IMR-90 (cell line): ENCODE measurements around the gene HCRTR1. TPM values are rescaled to one million over a fixed set of nuclear protein-coding genes. Genes with fewer than 3 reads are reported as not detected.

Source experiments
- ATAC-seq: fragments of 200-7000 bp; cut with Tn5 transposase; 2 replicates; pipeline ENCODE4 v1.9.1; 2020; ENCODE audit warnings: low read depth, mild to moderate bottlenecking, moderate library complexity
- BruUV-seq: library from RNA; stranded (reverse); fragments of 400-500 nt; replicated peaks from 2 replicates; lab custom pipeline; 2021; lab: Mats Ljungman, UMichigan
- CTCF ChIA-PET: fragments of 300-600 bp; formaldehyde crosslinking; extraction: SDS; loops from one replicate; lab custom pipeline; 2021; ENCODE audit warnings: antibody characterized with exemption; lab: Yijun Ruan, JAX
- POLR2A ChIA-PET: fragments of 300-600 bp; sonication (Branson Sonifier 250); formaldehyde crosslinking; loops from one replicate; lab custom pipeline; 2022; ENCODE audit warnings: antibody characterized with exemption; ENCODE audit not compliant: unreplicated experiment; lab: Charles Lee
- DNase-seq: peaks from one replicate; pipeline ENCODE4 v3.0.0; 2013
- H2AFZ ChIP-seq: replicated peaks from 2 replicates; pipeline ENCODE3; 2013; ENCODE audit warnings: low read length, mild to moderate bottlenecking; ENCODE audit not compliant: poor library complexity
- H2AK5ac ChIP-seq: 2 replicates; pipeline ENCODE4 v1.6.1; 2013; ENCODE audit warnings: low read depth, low read length, inconsistent platforms
- H2AK9ac ChIP-seq: replicated peaks from 2 replicates; pipeline ENCODE3; 2013; ENCODE audit warnings: mild to moderate bottlenecking, low read depth, low read length, moderate library complexity; ENCODE audit not compliant: poor library complexity
- H2BK120ac ChIP-seq: 2 replicates; pipeline ENCODE4 v1.6.1; 2013; ENCODE audit warnings: low read depth, low read length, inconsistent platforms
- H2BK15ac ChIP-seq: 3 replicates; pipeline ENCODE4 v1.6.1; 2013; ENCODE audit warnings: low read depth, low read length, inconsistent platforms
- H2BK20ac ChIP-seq: 2 replicates; pipeline ENCODE4 v1.6.1; 2013; ENCODE audit warnings: low read depth, mild to moderate bottlenecking, inconsistent platforms, low read length, moderate library complexity
- H2BK5ac ChIP-seq: 2 replicates; pipeline ENCODE4 v1.6.1; 2013; ENCODE audit warnings: mild to moderate bottlenecking, low read depth, low read length, inconsistent platforms; ENCODE audit not compliant: poor library complexity, severe bottlenecking
- H3K14ac ChIP-seq: replicated peaks from 2 replicates; pipeline ENCODE4 v1.6.1; 2013; ENCODE audit warnings: low read depth, low read length, inconsistent platforms
- H3K18ac ChIP-seq: 2 replicates; pipeline ENCODE4 v1.6.1; 2013; ENCODE audit warnings: low read depth, low read length, control low read depth
- H3K23ac ChIP-seq: 2 replicates; pipeline ENCODE4 v1.6.1; 2013; ENCODE audit warnings: low read depth, low read length, inconsistent platforms
- H3K27ac ChIP-seq: 2 replicates; pipeline ENCODE4 v1.5.1; 2013; ENCODE audit warnings: mild to moderate bottlenecking, control low read depth, low read length; ENCODE audit not compliant: insufficient read depth
- H3K27me3 ChIP-seq: 2 replicates; pipeline ENCODE4 v1.6.1; 2013; ENCODE audit warnings: low read length; ENCODE audit not compliant: control insufficient read depth, insufficient read depth
- H3K36me3 ChIP-seq: 2 replicates; pipeline ENCODE4 v1.6.1; 2013; ENCODE audit warnings: low read length, mixed read lengths; ENCODE audit not compliant: control insufficient read depth, insufficient read depth
- H3K4ac ChIP-seq: 2 replicates; pipeline ENCODE4 v1.6.1; 2013; ENCODE audit warnings: low read depth, low read length, inconsistent platforms
- H3K4me1 ChIP-seq: 2 replicates; pipeline ENCODE4 v1.6.1; 2013; ENCODE audit warnings: low read length, mixed read lengths; ENCODE audit not compliant: control insufficient read depth, insufficient read depth
- H3K4me2 ChIP-seq: 2 replicates; pipeline ENCODE4 v1.6.1; 2013; ENCODE audit warnings: low read depth, mild to moderate bottlenecking, control low read depth, low read length, moderate library complexity
- H3K4me3 ChIP-seq: 2 replicates; pipeline ENCODE4 v1.5.1; 2013; ENCODE audit warnings: low read depth, mild to moderate bottlenecking, control low read depth, low read length, moderate library complexity; ENCODE audit not compliant: insufficient read depth
- H3K56ac ChIP-seq: 2 replicates; pipeline ENCODE4 v1.6.1; 2013; ENCODE audit warnings: low read length, inconsistent platforms; ENCODE audit not compliant: insufficient read depth; ENCODE audit errors: extremely low read depth
- H3K79me1 ChIP-seq, 2 experiments: 2 replicates each; pipeline ENCODE4 v1.6.1; 2013; ENCODE audit warnings: low read length in 2 of 2, inconsistent platforms in 1 of 2, low read depth in 1 of 2
- H3K9ac ChIP-seq: 2 replicates; pipeline ENCODE4 v1.6.1; 2013; ENCODE audit warnings: low read depth, low read length, control low read depth
- H3K9me1 ChIP-seq: 2 replicates; pipeline ENCODE4 v1.6.1; 2013; ENCODE audit warnings: low read length, inconsistent platforms; ENCODE audit not compliant: insufficient read depth
- H3K9me3 ChIP-seq: 2 replicates; pipeline ENCODE4 v1.6.1; 2013; ENCODE audit warnings: low read length; ENCODE audit not compliant: control insufficient read depth, insufficient read depth
- H4K20me1 ChIP-seq: 2 replicates; pipeline ENCODE4 v1.6.1; 2013; ENCODE audit warnings: low read length, inconsistent platforms; ENCODE audit not compliant: insufficient read depth
- H4K5ac ChIP-seq: 2 replicates; pipeline ENCODE4 v1.6.1; 2013; ENCODE audit warnings: mild to moderate bottlenecking, low read depth, low read length, control low read depth
- H4K8ac ChIP-seq, 2 experiments: 2 replicates each; pipeline ENCODE4 v1.6.1; 2013; ENCODE audit warnings: low read depth in 2 of 2, low read length in 2 of 2, control low read depth in 1 of 2, inconsistent platforms in 1 of 2
- H4K91ac ChIP-seq: 2 replicates; pipeline ENCODE4 v1.6.1; 2013; ENCODE audit warnings: low read depth, low read length, inconsistent platforms; ENCODE audit not compliant: insufficient read depth
- BHLHE40 ChIP-seq: fragments of 150-350 bp; IDR thresholded peaks from 2 replicates; pipeline ENCODE4 v1.6.1; 2016; ENCODE audit warnings: mild to moderate bottlenecking, low read depth, low read length
- CHD1 ChIP-seq: IDR thresholded peaks from 2 replicates; pipeline ENCODE4 v1.6.1; 2012; ENCODE audit warnings: low read depth, low read length, improper control_type of control experiment
- ELK1 ChIP-seq: fragments of 150-350 bp; IDR thresholded peaks from 2 replicates; pipeline ENCODE4 v1.6.1; 2016; ENCODE audit warnings: low read depth, mild to moderate bottlenecking, low read length, moderate library complexity, borderline replicate concordance
- FOS ChIP-seq: fragments of 150-350 bp; IDR thresholded peaks from 2 replicates; pipeline ENCODE4 v1.6.1; 2016; ENCODE audit warnings: low read depth, low read length
- MAFK ChIP-seq: IDR thresholded peaks from 2 replicates; pipeline ENCODE4 v1.6.1; 2012; ENCODE audit warnings: low read depth, low read length, improper control_type of control experiment
- POLR2A ChIP-seq: IDR thresholded peaks from 2 replicates; pipeline ENCODE4 v1.6.1; 2012; ENCODE audit warnings: mild to moderate bottlenecking, low read depth, low read length
- RAD21 ChIP-seq: IDR thresholded peaks from 2 replicates; pipeline ENCODE4 v1.6.1; 2012; ENCODE audit warnings: low read length, improper control_type of control experiment
- SMC3 ChIP-seq: fragments of 150-350 bp; IDR thresholded peaks from 2 replicates; pipeline ENCODE4 v1.6.1; 2016; ENCODE audit warnings: low read depth, mild to moderate bottlenecking, antibody characterized with exemption, low read length, moderate library complexity
- WGBS, 2 experiments: methylation state at CpG; one replicate each; pipeline versions ENCODE4 v1.1.5 to v1.1.7; 2013; ENCODE audit warnings: missing lambda C conversion rate in 2 of 2; ENCODE audit not compliant: insufficient read length in 1 of 2; ENCODE audit errors: extremely low coverage in 2 of 2; 5-methylcytosine and 5-hydroxymethylcytosine counted together
- dilution Hi-C: fragments of 300-500 bp; cut with HindIII; formaldehyde crosslinking; loops from one replicate; pipeline ENCODE4 v1.14.3; 2018; ENCODE audit warnings: low sequenced_read_pairs; ENCODE audit not compliant: unreplicated experiment
- in situ Hi-C: fragments of 300-500 bp; cut with MboI; formaldehyde crosslinking; loops from 3 replicates; pipeline ENCODE4 v1.14.3; 2019; ENCODE audit warnings: low sequenced_read_pairs, inconsistent platforms, mixed read lengths
- intact Hi-C: fragments of 100-400 bp; cut with micrococcal nuclease; formaldehyde crosslinking; loops from 2 replicates; pipeline ENCODE4 v1.10.0; 2022
- polyA plus RNA-seq, 3 experiments: library from polyadenylated mRNA; depleted of rRNA; stranded (reverse); fragments of >200 nt; gene quantifications; 2 replicates each; pipeline ENCODE4 v1.2.3, GENCODE V29; 2012; ENCODE audit warnings: low replicate concordance in 1 of 3
- total RNA-seq: library from RNA; depleted of rRNA; stranded (reverse); fragments of >200 nt; gene quantifications from 2 replicates; pipeline ENCODE4 v1.2.3, GENCODE V29; 2012

Gene HCRTR1
- total and polyA plus RNA-seq, 2 of the 4 experiments (the other 2 are of a cell fraction): not detected

DNA sequence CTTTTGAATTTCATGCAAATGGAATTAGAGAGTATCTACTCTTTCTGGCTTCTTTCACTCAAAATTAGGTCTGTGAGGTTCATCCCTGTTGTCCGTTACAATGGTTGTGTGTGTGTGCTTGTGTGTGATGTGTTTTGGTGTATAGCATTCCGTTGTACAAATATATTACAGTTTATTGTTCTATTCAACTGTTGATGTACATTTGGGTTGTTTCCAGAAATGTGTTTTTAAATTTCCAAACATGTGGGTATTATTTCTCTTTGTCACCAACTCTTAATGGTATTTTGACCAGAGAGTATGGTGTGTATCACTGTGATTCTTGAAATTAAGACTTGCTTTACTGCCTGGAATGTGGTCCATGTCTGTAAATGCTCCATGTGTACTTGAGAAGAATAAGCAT lies 16.8 kb upstream of the HCRTR1 start:
- intact Hi-C loops: no loop called here
- POLR2A ChIA-PET: no interaction called here
- DNase-seq: no peak

More for the DNA sequence above, 16.8 kb upstream of the HCRTR1 start:
- peaks cover 6% of the 10 kb centered on the region for H3K27me3 ChIP-seq
- no peak overlapping the region for H2BK5ac ChIP-seq
- no peak for ATAC-seq
- H3K4me3 ChIP-seq: no peak overlapping the region
- H3K9me3 ChIP-seq: no peaks in the 10 kb centered on the region
- H3K4me2 ChIP-seq: no peak overlapping the region
- H3K9ac ChIP-seq: no peak overlapping the region
- H4K91ac ChIP-seq: no peak overlapping the region
- H3K18ac ChIP-seq: no peak overlapping the region
- 0 out of 2 replicates have a peak, but pooled peaks cover under 1% of the 10 kb centered on the region for H3K9me1 ChIP-seq
- dilution Hi-C loops: no loop called here
- no peak overlapping the region for H2BK20ac ChIP-seq
- no peak for TF ChIP-seq CHD1
- TF ChIP-seq BHLHE40: no peak
- no peak for TF ChIP-seq POLR2A
- TF ChIP-seq RAD21: no peak
- TF ChIP-seq FOS: no peak
- TF ChIP-seq ELK1: no peak
- TF ChIP-seq SMC3: no peak
- TF ChIP-seq MAFK: no peak
- H2AFZ ChIP-seq: no peak overlapping the region
- no peak overlapping the region for H3K23ac ChIP-seq
- H3K4me1 ChIP-seq: no peaks in the 10 kb centered on the region
- H2BK120ac ChIP-seq: no peak overlapping the region
- no peak overlapping the region for H3K4ac ChIP-seq
- no peak overlapping the region for H2AK9ac ChIP-seq
- no peak overlapping the region for H2AK5ac ChIP-seq
- BruUV-seq: no TSS peak
- no peaks in the 10 kb centered on the region for H3K79me1 ChIP-seq
- no peak overlapping the region for H4K8ac ChIP-seq
- H2BK15ac ChIP-seq: no peak overlapping the region
- CTCF ChIA-PET: interaction anchor here (0.8 kb wide), 1 partner anchor 9 kb away, joined by 3 read pairs; no protein-coding TSS in a partner anchor
- H3K56ac ChIP-seq: no peak overlapping the region
- no peaks in the 10 kb centered on the region for H3K36me3 ChIP-seq
- H4K20me1 ChIP-seq: no peaks in the 10 kb centered on the region
- WGBS, 2 experiments: no CpG with 5 or more reads among the region's 2 CpGs
- in situ Hi-C loops: no loop called here
- no peak overlapping the region for H3K27ac ChIP-seq
- H4K5ac ChIP-seq: no peak overlapping the region
- H3K14ac ChIP-seq: no peak overlapping the region
